Daoy (cell line): ENCODE measurements around the gene SUPT20H. TPM values are rescaled to one million over a fixed set of nuclear protein-coding genes. Genes with fewer than 3 reads are reported as not detected.
A peak's percentile ranks its signal among the peaks of the same experiment; 100 is the strongest.
"Not testable (repeated sequence)": the region's sequence is repeated elsewhere in the genome, so short reads cannot be mapped to it uniquely, and the experiment has no call there.

Experiments
- DNase-seq: peaks from one replicate; pipeline ENCODE4 v3.0.0-alpha.2; 2015; ENCODE audit warnings: low read depth
- total RNA-seq: library from RNA; depleted of rRNA; stranded (reverse); fragments of >200 nt; shearing (Covaris generic); gene quantifications from 2 replicates; pipeline ENCODE4 v1.2.3, GENCODE V29; 2014

The SUPT20H gene
- total RNA-seq, 1 experiment from 2014 or later = 28.4 TPM

DNA sequence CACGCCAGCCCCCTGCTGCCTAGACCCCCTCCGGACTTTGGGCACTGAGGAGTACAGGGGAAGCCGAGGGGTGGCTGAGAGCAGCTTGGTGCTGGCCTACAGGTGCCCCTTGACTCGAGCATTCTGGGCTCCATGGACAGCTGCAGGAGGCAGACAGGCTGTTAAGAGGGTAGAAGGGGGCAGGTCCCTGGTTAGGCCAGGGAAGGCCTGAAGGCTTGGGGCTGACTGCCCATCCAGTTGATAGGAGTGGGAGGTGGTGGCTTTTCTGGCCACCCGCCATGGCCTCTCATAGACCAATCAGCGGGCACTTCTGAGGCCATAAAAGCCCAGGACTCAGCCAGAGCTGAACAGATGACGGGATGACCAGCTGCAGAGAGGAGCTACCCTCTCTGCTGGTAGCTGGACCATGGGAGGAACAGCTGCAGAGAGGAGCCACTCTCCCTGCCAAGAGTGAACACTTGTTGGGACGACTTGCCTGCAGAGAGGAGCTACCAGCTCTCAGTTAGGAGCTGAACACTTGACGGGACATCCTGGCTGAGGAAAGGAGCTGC lies 10.7 kb upstream of the SUPT20H start:
- no peak for DNase-seq

DNA sequence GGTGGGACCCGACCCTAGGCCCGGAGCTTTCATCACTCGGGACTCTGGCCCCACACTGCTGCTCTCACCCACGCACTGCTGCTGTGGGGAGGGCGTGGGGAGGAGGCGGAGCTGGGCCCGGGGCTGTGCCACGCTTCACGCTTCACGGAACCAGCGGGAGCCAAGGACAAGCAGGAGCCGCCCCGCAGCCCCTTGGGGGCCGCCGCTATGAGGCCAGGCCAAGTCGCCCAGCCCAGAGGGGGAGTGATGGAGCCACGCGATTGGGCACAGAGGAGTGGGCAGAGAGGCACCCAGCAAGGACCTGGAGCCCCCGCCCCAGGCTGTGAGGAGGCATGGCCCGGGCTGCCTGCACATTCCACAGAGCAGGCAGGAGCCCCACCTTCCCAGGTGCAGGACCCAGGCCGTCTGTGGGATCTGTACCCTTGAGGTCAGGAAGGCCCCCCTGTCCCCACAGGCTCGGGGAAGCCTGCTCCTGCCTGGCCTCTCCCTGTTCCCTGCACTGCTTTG lies 10.2 kb upstream of the SUPT20H start:
- DNase-seq = no peak

DNA sequence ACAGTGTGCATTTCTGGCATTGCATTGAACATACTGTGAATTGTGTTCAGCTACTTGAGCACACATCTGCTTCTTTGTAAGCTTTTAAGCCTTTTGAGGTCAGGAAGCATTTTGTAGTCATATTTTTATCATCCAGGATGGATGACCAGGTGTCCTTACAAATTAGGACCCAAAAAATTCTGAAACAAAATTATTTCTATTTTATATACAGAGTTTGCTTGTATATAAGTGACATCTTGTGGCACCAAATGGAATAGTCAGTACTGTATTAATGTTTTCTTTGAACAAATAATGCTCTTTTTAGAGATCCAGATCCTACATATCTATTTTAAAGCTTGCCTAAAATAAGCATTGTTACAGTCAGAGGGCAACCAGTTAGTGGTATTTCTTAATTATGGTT lies 9.5 kb upstream of the SUPT20H start:
- DNase-seq = no peak

DNA sequence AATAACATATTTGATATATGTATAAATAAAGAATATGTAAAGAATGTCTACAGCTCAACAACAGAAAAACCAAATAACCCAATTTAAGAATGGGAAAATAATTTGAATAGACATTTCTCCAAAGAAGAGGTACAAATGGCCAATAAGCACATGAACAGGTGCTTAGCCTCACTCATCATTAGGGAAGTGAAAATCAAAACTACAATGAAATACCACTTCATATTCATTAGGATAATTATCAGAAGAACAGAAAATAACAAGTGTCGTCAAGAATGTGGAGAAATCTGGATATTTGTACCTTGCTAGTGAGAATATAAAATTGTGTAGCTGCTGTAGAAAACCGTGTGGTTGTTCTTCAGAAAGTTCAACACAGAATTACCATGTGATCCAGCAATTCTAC lies 8.4 kb upstream of the SUPT20H start:
- no peak for DNase-seq

DNA sequence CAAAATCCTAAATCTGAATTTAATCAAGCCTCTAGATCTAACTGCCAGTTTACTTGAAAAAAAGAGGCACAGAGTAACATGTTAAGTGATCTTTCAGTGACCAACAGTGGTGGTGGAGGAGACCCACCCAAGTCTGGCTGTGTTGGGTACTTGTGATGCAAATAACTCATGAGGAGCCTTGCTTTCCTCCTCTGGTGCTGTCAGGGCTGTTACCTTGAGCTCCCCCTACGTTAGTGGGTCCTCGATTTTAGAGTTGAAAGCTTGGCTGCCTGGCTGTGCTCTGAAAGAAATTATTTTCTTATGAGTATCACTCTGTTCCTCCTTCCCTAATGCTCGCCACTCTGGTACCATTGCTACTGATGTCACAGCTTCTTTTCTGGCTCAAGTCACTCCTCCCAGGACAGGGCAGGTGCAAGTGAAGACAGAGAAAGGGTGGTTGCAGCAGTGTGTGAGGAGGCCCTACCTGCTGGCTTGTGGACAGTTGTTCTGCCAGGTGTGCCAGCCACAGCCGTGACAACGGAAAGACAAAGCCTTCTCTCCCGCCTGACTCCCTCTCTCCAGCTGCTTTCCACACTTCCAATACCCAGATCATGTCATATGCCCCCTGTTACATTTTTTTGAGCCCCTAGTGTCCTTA lies 6.5 kb upstream of the SUPT20H start:
- DNase-seq = no peak

DNA sequence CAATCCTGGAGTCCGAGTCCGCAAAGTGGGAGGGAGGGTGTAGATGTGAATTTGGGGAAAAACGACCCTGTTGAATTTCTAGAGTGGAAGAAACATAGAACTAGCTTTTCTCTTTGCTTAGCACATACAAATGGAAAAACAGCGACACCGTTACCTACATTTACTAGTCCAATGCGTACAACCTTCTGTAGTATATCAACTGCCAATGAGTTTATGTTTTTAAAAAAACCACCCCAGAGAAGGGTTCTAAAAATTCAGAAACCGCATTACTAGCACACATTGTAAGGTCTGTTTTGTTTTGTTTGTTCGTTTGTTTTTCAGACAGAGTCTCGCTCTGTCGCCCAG lies 332 bp upstream of the SUPT20H start:
- DNase-seq = no peak

DNA sequence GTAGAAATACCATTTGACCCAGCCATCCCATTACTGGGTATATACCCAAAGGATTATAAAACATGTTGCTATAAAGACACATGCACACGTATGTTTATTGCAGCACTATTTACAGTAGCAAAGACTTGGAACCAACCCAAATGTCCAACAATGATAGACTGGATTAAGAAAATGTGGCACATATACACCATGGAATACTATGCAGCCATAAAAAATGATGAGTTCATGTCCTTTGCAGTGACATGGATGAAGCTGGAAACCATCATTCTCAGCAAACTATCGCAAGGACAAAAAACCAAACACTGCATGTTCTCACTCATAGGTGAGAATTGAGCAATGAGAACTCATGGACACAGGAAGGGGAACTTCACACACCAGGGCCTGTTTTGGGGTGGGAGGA lies 3.3 kb downstream of the SUPT20H start:
- DNase-seq = not testable (repeated sequence)

DNA sequence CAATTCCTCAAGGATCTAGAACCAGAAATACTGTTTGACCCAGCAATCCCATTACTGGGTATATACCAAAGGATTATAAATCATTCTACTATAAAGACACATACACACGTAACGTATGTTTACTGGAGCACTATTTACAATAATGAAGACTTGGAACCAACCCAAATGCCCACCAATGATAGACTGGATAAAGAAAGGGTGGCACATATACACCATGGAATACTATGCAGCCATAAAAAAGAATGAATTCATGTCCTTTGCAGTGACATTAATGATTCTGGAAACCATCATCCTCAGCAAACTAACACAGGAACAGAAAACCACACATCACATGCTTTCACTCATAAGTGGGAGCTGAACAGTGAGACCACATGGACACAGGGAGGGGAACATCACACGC lies 6.4 kb downstream of the SUPT20H start:
- not testable (repeated sequence) for DNase-seq

DNA sequence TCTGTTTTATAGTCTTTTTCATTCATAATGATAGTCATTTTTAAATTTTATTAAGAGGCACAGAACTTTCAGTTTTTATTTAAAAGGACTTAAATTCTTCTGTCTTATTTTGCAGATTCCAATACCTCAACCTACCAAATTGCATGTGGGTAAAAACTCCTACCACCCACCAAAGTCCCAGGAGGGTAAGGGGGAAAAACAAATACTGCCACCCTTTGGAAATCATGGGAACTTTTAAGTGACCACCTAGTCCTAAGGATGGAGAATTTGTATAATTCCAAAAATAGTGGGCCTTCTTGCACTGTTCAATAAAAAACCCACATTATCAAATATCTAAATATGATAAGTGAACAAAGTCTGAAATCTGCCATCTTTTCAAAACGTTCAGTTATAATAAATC lies 9.7 kb downstream of the SUPT20H start:
- DNase-seq = no peak

DNA sequence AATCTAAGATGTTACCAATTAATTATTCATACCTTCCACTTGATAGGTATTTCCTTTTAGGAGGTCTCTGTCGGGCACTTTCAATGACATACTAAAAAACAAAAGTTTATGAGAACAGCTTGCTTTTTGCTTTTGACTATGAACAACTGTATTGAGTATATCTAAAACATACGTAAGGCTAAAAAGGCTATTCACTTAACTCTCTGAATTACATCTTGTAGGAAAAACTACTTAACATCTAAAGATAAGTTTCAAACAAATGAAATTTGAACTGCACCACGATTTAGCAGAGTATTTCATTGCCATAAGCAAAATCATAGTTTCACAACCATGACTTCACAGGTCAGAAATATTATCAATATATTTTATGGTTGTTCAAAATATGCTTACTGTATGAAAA lies 11.6 kb downstream of the SUPT20H start:
- no peak for DNase-seq

DNA sequence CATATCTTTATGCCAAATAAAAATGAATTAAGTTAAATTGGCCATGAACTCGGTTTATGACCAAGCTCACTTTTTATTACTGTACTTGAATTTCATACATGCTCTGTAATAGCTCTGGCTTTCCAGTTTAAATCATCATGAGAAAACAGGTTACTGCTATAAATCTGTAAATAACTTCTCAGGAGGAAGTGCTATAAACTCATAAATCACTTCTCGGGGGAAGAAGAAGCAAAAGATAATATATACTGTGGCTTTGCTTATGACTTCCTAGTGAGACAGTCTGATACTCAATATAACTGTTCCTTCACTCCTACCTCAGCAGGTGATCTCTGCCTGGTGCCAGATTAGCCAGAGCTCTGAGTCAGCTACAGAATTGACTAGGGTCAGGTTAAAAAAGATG lies 12.5 kb downstream of the SUPT20H start:
- no peak for DNase-seq

DNA sequence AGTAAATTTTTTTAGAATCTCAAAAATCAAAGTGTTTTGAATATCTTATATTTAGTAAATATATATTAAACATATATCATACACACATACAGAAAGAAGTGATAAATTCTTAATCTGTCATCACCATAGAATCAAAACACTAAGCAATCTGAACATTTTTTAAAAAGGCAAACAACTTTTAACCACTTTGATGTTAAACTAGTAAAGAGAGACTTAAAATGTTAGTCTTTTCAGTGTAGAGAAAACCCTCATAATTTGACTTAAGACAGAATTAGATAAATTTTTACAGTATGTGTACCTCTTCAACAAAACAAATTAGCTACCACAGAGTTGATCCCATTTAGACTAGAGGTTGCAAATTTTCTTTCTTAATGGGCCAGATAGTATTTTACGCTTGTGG lies 13.4 kb downstream of the SUPT20H start:
- DNase-seq = no peak

DNA sequence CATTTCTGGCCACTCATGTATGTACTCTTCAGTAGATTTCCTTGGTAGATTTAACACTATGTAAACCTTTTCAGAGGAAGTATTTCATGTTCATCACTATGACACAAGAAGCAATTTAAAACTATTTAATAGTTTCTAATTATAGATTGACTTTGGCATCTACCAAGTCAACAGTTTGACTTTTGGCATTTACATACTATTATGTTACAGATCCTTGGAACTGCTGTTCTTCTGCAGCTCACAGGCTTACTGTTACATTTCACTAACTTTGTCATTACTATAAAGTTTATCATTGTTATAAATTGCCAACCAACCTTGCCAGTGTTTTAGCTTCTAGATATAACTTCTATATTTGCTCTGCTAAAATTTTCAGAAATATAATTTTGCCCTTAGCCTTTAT lies 18.7 kb downstream of the SUPT20H start:
- DNase-seq = no peak

DNA sequence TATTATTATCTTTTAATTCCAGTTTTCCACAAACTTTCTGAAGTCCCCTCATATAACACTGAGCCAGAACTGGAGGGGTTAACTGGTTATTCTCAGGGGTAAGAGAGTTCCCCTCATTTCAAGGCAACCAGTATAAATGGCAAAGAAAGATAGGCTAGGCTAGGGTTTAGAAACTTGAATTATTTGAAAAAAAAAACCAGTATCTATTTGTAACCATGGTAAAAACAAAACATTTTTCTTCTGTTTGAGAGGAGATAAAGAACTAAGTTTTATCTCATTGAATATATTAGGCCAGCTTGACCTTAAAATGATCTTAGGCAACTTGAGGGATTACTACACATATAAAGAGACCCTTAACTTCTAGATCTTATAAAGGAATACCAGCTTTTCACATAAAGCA lies 19.6 kb downstream of the SUPT20H start:
- no peak for DNase-seq

DNA sequence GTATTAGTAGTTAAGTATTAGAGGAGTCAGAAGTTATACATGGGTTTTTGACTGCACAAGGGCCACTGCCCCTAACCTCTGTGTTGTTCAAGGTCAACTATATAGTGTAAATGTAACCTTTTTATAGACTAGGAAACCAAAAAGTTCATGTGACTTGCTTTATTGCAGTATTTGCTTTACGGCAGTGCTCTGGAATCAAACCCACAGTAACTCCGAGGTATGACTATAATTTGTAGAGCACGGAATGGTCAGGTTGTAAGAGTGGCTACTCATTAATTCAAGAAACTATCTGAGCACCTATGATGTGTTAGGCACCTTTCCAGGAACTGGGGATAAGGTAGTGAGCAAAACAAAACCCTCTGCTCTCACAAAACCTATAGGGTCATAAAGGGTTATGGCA lies 22.2 kb downstream of the SUPT20H start:
- DNase-seq = no peak

DNA sequence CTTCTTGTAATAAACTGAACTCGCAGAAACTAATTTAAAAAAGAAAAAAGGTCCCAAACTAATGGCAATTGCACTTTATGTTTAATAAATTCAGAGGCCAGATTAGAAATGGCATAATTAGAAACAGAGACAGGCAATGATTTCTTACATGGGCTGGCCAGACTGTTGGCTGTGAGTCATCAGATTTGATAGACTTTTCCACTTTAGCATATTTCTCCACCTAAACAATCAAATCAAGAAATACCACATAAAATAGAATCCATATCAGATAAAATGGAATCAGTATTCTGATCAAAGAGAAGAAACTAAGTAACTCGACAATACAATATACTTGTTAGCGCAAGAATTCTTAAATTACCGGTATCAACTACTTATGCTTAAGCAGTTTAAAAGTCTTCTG lies 29.9 kb downstream of the SUPT20H start:
- DNase-seq = no peak

DNA sequence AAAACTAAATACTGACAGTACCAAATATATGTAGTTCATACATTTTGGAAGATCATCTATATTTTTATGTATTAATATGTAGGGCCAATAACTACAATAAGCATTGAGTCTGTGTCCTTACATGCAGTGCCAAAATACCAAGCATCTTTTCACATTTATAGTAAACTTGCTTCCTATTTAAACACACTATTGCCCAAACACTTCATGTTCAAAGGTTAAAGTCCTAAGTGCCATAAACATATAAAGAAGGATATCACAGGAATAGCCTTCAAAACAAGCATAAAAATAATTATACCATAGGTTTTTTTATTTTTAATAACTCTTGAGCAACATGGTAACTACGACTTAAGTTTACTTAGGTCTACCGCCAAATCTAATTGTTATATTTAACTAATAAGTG lies 31.8 kb downstream of the SUPT20H start:
- DNase-seq = no peak

DNA sequence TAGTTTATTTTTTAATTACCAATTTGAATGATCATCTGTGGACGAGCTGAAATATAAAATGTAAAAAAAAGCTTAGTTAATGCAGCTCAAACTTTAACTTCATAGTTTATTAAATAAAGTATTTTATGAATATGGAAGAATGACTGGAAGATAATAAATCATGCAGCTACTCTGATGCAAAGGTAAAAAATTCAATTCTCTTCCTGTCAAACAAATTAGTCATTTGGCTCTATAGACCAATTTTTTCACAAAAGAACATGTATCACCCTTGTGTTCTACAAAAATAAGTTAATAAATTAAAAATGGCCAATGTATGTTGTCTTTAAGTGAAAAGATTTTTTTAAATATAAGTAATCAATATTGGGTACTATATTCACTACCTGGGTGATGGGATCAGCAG lies 32.7 kb downstream of the SUPT20H start:
- DNase-seq = no peak

DNA sequence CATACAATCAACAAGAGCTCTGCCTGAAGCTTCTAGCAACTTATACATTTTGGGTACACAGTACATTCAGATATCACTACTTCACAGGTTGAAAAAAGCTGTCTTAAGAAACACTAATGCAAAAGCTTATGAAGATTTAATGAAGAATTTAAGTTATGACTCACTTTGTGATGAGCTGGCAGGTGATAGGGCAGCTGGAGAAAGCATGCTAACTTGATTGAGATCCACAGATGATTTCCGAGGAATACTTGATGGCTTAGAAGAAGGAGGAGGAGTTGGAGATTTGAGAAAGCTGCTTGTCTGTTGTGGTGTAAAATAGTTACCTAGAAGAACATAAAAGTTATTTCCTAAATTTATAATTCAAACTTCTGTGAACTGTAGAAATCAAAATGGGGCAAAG lies 35.6 kb downstream of the SUPT20H start:
- DNase-seq = peak; percentile 0

DNA sequence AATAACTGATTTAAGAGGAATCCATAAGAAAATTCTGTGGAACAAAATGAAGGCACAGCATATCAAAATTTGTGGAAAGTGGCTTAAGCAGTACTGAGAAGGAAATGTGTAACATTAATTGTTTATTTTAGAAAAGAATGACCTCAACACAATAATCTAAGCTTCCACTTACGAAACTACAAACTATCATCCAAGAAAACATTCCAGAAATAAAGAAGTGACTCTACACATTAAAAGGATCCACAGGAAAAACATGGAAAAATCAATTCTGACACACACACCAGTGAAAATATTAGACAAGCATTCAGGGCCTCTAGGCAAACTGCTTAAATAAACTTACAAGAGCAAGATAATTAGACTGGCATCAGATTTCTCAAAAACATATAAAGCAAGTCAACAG lies 44.9 kb downstream of the SUPT20H start:
- DNase-seq = no peak

DNA sequence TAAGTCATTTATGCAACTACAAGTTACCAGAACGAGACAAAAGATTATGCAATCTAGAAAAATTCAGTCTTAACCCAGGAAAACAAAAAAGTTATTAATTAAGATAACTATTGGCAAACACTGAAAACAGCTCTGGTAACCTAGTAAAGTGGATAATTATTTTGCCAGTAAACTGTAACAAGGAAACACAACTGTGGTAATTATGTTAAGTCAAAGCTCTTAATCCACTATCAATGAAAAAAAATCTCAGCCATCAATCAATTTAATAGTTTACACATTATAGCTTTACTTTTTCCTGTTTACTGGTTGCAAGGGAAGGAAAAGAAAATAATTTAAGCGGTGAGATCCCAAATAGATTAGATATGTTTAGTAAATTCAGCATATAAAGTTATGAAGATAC lies 47.7 kb downstream of the SUPT20H start:
- DNase-seq = no peak

DNA sequence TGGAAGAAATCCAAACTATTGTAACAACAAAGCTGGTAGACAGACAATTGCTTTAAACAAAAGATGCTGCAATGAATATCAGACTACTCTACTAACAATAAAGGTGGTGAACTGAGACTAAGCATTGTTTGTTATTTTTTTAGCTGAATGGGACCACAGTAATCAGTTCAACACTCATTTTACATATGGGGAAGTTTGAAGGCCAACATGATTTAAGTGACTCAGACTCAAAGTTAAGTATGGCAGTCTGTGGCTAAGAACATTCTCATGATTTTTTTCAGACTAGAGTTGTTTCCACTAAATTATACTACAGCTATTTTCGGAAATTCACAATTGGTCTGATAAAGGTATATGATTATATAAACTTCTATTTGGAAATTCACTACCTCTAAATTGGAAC lies 48.5 kb downstream of the SUPT20H start:
- no peak for DNase-seq

DNA sequence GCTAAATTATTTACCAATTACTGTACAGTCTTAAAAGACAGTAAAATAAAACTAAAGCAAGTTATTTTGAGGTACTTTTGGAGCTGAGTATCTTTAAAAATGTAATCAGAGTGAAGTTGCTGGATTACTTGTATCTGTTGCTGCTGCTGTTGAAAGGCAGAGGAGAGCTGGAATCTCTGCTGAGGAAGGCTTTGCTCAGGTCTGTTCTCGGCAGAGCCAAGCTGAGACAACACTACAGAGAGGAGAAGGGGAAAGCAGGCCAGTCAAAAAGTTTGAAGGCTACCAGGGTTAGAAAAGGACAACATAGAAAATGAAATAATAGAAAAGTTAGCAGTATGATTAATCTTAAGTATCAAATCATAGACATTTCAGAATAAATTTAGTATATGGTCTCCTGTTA lies 49.1 kb downstream of the SUPT20H start:
- DNase-seq = no peak

DNA sequence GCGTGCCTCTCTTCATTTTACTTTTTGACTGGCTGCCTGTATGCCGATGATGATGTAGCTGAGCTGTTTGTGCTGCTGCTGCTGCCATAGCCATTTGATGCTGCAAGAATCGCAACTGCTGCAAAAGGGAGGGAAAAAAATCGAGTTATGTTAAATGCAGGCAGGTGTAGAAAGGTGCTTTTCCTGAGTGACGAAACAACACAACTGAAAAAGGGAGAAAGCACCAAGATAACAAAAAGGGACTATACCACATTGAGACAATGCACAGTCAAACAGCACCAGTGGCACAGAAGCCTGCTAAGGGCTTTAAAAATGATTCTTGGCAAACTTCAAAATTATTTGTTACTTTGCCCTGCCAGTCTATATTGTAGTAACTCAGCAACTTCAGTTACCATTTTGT lies 49.8 kb downstream of the SUPT20H start:
- DNase-seq = no peak
